Parathyroid adenoma (tissue), 2 donors: ENCODE measurements around the gene PARD6A.
A peak's percentile ranks its signal among the peaks of the same experiment; 100 is the strongest.

ENCODE experiments used
- H2AFZ ChIP-seq: fragments of 300-600 bp; sonication (generic); one replicate; pipeline ENCODE4 v1.7.0; 2017; ENCODE audit warnings: antibody characterized with exemption, mild to moderate bottlenecking
- H3K27ac ChIP-seq: fragments of 300-600 bp; sonication (generic); one replicate; pipeline ENCODE4 v1.7.0; 2017
- H3K27me3 ChIP-seq: fragments of 300-600 bp; sonication (generic); one replicate; pipeline ENCODE4 v1.7.0; 2017; ENCODE audit warnings: low read length; ENCODE audit not compliant: control insufficient read depth, insufficient read depth
- H3K36me3 ChIP-seq: fragments of 300-600 bp; sonication (generic); one replicate; pipeline ENCODE4 v1.7.0; 2017; ENCODE audit warnings: low read length; ENCODE audit not compliant: control insufficient read depth, insufficient read depth
- H3K4me1 ChIP-seq: fragments of 300-600 bp; sonication (generic); one replicate; pipeline ENCODE4 v1.7.0; 2017; ENCODE audit warnings: control low read depth
- H3K4me2 ChIP-seq: fragments of 300-600 bp; sonication (generic); one replicate; pipeline ENCODE4 v1.7.0; 2017; ENCODE audit warnings: low read length
- H3K4me3 ChIP-seq: fragments of 300-600 bp; sonication (generic); one replicate; pipeline ENCODE4 v1.7.0; 2017; ENCODE audit warnings: low read depth, low read length
- H3K79me2 ChIP-seq: fragments of 300-600 bp; sonication (generic); one replicate; pipeline ENCODE4 v1.7.0; 2017; ENCODE audit warnings: control low read depth
- H3K9ac ChIP-seq: fragments of 300-600 bp; sonication (generic); one replicate; pipeline ENCODE4 v1.7.0; 2017; ENCODE audit warnings: mild to moderate bottlenecking
- H3K9me3 ChIP-seq: fragments of 300-600 bp; sonication (generic); one replicate; pipeline ENCODE4 v1.7.0; 2017; ENCODE audit warnings: low read length; ENCODE audit not compliant: control insufficient read depth
- TF ChIP-seq, protein P1 (sequence below): fragments of 300-600 bp; sonication (generic); IDR thresholded peaks from one replicate; pipeline ENCODE4 v1.7.0; 2017; ENCODE audit warnings: antibody characterized with exemption, mild to moderate bottlenecking
- donor health status: primary hyperparathyroidism.

PARD6A gene

DNA sequence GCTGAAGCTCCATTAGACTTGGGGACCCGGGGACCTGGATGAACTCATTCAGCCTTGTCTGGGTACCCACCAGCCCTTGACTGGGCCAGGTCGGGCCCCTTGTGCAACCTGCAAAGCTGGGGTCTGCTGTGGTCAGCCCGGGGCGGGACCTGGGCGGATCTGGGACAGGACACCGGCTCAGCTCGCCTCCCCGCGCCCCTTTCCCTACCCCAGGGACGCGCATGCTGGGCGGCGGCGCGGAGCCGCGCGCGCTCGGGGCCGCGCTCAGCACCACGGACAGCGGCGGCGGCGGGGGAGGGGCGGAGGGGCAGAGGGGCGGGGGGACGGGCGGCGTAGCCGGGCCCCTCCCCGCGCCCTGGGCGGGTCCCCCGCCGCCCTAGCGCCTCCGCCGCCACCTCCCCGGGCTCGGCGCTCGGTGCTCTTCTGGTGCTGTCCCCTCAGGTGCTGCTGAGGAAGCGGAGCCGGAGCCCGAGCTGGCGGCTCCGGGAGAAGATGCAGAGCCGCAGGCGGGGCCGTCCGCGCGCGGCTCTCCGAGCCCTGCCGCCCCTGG, 8.1 kb upstream of the PARD6A start:
- Histone ChIP-seq H3K4me2 (no peak overlapping the region), H3K79me2 (no peaks in the 10 kb centered on the region), H3K4me1 (no peaks in the 10 kb centered on the region), H3K27ac (no peak overlapping the region), H2AFZ (no peak overlapping the region), H3K4me3 (no peak overlapping the region), H3K27me3 (peaks cover 7% of the 10 kb centered on the region), H3K9ac (no peak overlapping the region), H3K36me3 (no peaks in the 10 kb centered on the region), H3K9me3 (no peaks in the 10 kb centered on the region)
- TF ChIP-seq, protein P1, sequence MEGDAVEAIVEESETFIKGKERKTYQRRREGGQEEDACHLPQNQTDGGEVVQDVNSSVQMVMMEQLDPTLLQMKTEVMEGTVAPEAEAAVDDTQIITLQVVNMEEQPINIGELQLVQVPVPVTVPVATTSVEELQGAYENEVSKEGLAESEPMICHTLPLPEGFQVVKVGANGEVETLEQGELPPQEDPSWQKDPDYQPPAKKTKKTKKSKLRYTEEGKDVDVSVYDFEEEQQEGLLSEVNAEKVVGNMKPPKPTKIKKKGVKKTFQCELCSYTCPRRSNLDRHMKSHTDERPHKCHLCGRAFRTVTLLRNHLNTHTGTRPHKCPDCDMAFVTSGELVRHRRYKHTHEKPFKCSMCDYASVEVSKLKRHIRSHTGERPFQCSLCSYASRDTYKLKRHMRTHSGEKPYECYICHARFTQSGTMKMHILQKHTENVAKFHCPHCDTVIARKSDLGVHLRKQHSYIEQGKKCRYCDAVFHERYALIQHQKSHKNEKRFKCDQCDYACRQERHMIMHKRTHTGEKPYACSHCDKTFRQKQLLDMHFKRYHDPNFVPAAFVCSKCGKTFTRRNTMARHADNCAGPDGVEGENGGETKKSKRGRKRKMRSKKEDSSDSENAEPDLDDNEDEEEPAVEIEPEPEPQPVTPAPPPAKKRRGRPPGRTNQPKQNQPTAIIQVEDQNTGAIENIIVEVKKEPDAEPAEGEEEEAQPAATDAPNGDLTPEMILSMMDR, result no peak

GRCh38 chr16:67653128-67653788, 7.5 kb upstream of the PARD6A start:
- peaks cover 6% of the 10 kb centered on the region for H3K27me3 ChIP-seq
- no peaks in the 10 kb centered on the region for H3K9me3 ChIP-seq
- H3K9ac ChIP-seq, result peak overlapping the region; percentile 35
- H3K4me1 ChIP-seq, result no peaks in the 10 kb centered on the region
- peak overlapping the region; percentile 81 for H2AFZ ChIP-seq
- peak overlapping the region; percentile 16 for H3K4me3 ChIP-seq
- H3K4me2 ChIP-seq, result peak overlapping the region; percentile 42
- no peaks in the 10 kb centered on the region for H3K79me2 ChIP-seq
- H3K36me3 ChIP-seq, result no peaks in the 10 kb centered on the region
- H3K27ac ChIP-seq, result no peak overlapping the region
- TF ChIP-seq, protein P1, result peak; percentile 32

DNA sequence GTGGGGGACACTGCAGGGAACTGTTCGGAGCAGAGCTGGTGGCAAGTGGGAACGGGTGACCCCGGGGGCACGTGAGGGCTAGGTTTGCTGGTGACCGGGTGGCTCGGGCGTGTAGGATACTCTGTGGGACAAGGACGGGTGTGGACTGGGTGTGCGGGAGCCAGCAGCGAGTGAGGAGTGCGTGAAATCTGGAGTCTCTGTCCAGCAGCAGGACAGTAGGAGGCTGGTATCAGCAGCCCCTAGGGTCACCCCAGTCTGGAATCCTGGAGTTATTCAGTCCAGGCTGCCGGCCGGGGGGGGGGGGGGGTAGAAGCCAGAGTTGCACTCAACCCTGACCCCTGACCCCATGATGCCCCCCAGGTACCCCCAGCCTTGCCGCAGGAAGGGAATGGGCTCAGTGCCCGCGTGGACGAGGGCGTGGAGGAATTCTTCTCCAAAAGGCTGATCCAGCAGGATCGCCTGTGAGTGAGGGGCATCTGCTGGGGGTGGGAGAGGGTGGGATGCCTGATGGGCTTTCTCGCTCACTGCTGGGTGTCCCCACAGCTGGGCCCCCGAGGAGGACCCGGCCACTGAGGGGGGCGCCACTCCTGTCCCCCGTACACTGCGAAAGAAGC, 6.9 kb upstream of the PARD6A start:
- Histone ChIP-seq H2AFZ (peak overlapping the region; percentile 81), H3K36me3 (no peaks in the 10 kb centered on the region), H3K4me3 (no peak overlapping the region), H3K4me1 (no peaks in the 10 kb centered on the region), H3K4me2 (peak overlapping the region; percentile 42), H3K9me3 (no peaks in the 10 kb centered on the region), H3K27me3 (peaks cover under 1% of the 10 kb centered on the region), H3K79me2 (no peaks in the 10 kb centered on the region), H3K27ac (no peak overlapping the region), H3K9ac (no peak overlapping the region)
- TF ChIP-seq, protein P1, result no peak

DNA sequence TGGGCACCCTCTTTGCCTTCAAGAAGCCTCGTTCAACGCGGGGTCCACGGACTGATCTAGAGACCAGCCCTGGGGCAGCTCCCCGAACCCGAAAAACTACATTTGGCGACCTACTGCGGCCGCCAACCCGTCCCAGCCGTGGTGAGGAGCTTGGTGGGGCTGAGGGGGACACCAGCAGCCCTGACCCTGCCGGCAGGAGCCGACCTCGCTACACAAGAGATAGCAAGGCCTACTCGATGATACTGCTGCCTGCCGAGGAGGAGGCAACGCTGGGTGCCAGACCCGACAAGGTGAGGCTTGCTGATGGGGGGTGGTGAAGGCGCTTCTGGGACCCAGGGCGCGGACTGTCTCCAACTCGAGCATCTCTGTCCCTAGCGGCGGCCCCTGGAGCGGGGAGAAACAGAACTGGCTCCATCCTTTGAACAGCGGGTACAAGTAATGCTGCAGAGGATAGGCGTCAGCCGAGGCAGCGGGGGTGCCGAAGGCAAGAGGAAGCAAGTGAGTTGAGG, 6.3 kb upstream of the PARD6A start:
- Histone ChIP-seq H2AFZ (no peak overlapping the region), H3K9me3 (no peaks in the 10 kb centered on the region), H3K79me2 (no peaks in the 10 kb centered on the region), H3K9ac (no peak overlapping the region), H3K27me3 (no peaks in the 10 kb centered on the region), H3K36me3 (no peaks in the 10 kb centered on the region), H3K27ac (no peak overlapping the region), H3K4me2 (no peak overlapping the region), H3K4me3 (no peak overlapping the region), H3K4me1 (no peaks in the 10 kb centered on the region)
- TF ChIP-seq, protein P1, result no peak
